NOMO-1 (cell line): ENCODE data around the gene SLC37A4.
"Not testable (repeated sequence)": the region's sequence is repeated elsewhere in the genome, so short reads cannot be mapped to it uniquely, and the experiment has no call there.

Experiments
- DNase-seq, 2 experiments: peaks; one replicate each; lab custom pipeline; 2025; ENCODE audit not compliant: unreplicated experiment in 2 of 2; lab: John Stamatoyannopoulos, UW

SLC37A4 gene

DNA sequence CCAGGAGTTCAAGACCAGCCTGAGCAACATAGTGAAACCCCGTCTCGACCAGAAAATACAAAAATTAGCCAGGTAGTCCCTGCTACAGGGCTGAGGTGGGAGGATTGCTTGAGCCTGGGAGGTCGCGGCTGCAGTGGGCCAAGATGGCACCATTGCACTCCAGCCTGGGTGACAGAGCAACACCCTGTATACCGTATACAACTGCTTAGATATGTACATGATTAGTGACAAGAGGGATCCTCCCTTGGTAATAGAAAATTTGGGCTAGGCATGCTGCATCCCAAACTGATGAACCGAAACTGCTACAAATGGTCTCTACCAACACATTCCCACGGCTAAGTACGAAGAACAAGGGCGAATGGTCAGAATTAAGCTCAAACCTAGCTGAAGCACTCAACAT lies 12.2 kb upstream of the SLC37A4 start:
- no peak for DNase-seq

DNA sequence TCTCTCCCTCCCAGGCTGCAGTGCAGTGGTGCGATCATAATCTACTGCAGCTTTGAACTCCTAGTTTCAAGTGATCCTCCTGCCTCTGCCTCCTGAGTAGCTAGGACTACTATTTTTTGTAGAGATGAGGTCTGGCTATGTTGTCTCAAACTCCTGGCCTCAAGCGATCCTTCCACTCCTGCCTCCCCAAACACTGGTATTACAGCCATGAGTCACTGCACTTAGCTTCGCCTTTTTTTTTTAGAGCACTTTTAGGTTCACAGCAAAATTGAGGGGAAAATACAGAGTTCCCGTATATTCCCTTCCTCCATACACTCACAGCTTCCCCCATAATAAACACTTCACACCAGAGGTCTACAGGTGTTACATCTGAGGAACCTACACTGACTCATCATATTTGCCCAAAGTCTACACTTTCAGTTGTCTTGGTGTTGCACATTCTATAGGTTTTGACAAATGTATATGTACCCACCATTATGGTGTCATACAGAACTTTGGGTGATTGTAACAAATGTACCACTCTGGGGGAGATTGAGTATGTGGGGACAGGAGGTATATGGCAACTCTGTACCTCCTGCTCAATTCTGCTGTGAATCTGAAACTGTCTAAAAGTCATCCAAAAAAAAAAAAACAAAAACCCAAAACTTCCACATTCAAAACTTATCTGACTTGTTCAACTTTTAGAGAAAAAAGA lies 11.3 kb upstream of the SLC37A4 start:
- no peak for DNase-seq

DNA sequence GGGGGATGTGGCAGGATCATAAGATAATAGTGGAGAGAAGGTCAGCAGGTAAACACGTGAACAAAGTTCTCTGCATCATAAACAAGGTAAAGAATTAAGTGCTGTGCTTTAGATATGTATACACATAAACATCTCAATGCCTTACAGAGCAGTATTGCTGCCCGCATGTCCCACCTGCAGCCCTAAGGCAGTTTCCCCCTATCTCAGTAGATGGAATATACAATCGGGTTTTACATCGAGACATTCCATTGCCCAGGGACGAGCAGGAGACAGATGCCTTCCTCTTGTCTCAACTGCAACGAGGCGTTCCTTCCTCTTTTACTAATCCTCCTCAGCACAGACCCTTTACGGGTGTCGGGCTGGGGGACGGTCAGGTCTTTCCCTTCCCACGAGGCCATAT lies 8.8 kb upstream of the SLC37A4 start:
- not testable (repeated sequence) for DNase-seq

DNA sequence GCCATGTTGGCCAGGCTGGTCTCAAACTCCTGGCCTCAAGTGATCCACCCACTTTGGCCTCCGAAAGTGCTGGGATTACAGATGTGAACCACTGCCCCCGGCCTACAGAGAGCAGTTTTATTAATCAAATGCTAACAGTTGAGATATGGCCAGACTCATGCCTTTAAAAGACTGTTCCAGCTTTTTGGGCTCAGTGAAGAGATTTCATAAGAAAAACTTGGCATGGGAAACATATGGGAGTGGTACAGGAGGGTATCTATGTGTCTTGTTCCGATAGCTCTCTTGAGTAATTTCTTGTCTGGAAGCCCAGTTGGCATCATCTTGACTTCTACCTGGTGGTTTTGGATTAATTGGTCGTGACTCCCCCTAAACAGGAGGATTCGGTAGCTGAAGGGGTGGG lies 8.2 kb upstream of the SLC37A4 start:
- no peak for DNase-seq

DNA sequence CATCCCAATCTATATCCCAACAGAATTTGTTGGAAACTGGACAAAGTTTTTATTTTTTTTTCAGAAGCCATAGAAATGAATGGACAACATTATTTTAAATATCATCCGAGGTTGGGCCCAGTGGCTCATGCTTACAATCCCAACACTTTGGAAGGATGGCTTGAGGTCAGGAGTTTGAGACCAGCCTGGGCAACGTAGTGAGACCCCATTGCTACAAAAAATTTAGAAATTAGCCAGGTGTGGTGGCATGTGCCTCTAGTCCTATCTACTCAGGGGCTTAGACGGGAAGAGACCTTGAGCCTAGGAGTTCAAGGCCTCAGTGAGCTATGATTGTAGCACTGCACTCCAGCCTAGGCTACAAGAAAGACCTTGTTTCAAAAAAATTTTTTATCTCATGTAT lies 4.1 kb upstream of the SLC37A4 start:
- no peak for DNase-seq

DNA sequence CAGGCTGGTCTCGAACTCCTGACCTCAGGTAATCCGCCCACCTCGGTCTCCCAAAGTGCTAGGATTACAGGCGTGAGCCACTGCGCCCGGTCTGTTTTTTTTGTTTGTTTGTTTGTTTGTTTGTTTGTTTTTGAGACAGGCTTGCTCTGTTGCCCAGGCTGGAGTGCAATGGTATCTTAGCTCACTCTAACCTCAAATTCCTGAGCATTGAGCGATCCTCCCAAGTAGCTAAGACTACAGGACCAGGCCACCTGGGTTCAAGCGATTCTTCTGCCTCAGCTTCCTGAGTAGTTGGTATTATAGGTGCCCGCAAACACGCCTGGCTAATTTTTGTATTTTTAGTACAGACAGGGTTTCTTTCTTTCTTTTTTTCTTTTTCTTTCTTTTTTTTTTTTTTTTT lies 2.7 kb upstream of the SLC37A4 start:
- DNase-seq = not testable (repeated sequence)

DNA sequence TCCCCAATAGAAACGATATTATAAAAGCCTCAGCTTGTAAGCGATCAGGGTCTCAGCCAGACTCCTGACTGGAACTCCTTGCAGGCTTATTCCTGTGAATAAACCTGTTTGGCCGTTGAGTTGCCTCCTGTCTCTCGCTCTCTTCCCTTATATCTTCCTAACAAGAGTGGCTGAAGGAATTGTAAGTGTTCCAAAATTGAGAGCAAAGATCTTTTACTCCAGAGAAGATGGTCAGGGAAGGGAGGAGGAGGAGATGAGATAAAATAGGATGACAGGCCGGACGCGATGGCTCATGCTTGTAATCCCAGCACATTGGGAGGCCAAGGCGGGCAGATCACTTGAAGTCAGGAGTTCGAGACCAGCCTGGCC lies 1.2 kb upstream of the SLC37A4 start:
- no peak for DNase-seq

DNA sequence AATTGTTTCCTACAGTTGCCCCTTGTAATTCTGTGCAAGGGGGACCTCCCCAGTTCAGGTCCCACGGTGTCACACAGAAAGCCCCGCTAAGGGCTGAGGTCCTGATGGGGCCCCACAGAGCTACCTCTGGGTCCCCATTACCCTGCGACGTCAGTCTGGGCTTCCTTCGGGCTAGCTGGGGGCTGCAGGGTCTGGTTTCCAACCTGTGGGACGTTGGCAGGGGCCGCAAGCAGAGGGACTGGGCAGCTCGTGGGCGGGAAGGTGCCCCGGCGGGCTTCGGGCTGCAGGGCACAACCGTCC lies 698 bp downstream of the SLC37A4 start:
- no peak for DNase-seq

DNA sequence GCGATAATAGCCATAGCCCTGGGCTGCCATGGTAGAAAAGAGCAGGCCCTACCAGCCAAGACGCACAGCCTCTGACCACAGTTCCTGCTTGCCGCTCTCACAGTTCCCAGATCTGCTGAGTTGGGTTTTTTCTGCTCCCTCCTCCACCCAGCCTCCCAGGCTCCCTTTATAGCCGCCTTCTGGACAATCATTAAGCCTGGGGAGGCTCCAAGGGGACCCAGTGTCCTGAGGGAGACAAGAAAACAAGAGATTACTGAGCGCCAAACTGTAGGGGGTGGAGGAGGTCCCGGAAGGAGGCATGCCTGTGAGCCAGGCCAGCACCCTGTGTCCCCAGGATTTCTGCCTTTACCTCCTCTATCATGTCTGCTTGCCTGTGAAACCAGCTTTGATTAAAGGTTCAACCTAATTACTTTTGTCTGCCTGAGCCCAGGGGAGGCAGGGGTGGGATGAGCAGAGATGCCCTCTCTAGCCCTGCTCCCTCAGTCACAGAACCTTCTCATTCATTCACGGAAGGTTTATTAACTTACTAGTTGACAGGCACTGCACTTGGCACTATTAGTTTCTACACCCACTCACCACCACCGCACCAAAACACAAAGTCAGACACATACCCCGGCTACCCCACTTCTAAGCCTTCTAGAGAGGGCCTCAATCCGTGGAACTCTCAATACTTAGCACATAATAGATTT lies 1.2 kb downstream of the SLC37A4 start:
- DNase-seq = no peak

DNA sequence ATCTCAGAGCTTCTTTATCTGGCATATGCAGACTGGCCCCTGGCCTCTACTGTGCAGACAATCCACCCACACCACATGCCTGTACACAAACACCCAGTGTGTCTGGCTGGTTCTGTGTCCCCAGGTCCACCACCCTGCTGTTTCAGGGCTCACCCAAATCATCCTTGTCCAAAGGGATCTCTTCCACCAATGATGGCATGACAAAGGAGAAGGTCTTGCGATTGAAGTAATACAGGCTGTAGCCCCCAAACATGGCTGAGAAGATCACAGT lies 1.7 kb downstream of the SLC37A4 start:
- no peak for DNase-seq

DNA sequence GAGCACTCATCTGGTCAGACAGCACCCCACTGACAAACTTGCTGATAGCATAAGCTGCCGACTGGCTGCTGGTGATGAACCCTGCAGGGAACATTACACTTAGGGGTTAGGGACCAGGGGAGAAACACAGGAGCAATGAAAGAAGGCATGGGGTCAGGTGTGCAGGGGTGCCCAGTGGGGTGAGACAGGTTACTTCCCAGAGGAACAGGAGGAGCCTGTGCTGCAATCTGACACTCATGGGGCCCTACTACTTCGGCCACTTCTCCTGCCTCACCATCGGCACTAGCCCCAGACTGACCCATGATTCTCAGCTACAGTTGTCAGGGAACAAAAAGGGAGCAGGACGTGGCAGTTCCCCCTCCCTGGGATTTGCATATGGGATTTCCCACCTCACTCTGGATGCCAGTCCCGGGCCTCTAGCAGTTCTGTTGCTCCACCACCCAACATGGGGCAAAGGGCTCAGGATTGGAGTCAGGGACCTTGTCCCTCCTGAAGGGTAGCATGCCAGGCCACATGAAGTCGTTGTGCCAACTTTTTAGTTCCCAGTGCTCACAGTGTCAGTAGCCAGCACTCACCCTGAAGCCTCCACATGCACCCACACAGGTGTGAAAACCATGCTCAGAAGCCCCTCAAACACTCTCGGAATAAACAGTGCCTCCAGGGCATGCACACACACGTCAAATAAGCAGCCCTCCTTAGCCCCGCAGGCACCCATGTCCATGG lies 2.2 kb downstream of the SLC37A4 start:
- no peak for DNase-seq

DNA sequence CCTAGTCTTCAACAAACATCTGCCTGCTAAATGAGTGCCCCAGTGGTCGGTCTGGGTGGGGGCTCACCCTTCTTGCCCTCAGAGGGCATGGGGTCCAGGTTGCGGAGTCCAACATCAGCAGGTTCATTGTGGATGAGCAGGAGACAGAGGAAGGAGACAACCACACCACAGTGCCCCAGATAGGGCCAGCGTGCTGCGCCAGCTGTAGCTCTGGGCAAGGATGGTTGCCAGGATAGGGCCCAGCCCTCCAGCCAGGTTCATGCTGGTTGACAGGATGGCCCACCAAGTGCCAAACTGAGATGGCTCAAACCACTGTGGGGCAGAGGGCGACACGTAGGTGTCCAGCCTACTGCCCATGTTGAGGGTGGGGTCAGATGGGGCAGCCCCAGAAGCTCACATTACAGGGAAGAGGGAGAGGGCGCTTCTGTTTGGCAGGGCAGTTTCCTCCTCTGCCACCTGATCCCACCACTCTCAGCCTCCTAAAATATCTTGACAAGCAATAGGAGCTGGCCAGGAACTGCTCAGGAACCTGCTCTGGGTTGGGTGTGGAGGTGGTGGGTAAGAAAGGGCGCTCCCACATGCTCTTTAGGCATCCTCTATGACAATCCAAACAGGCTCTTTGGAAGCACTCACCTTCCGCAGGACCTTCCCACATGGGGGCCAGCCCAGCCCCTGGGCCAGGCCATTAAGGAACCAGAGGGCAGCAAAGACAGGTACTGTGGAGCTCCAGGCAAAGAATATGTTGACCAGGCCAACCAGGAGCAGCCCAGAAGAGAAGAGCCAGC lies 2.9 kb downstream of the SLC37A4 start:
- no peak for DNase-seq

DNA sequence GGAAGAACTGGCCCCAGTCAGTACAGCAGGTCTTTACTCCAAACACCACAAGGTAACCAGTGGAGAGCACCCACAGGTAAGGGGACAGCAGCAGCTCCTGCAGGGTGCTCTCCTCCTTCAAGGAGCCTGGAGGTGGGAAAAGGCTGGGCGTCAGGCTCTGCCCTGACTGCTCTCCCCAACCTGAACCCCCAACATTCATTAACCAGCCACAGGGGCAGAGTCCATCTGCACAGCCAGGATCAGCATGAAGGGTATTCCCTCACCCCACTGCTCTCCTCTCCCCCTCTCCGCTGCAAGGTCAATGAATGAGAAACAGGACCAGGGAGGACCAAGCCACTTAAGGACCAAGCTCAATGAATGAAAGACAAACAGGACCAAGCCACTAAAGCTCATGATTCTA lies 3.7 kb downstream of the SLC37A4 start:
- DNase-seq = no peak

DNA sequence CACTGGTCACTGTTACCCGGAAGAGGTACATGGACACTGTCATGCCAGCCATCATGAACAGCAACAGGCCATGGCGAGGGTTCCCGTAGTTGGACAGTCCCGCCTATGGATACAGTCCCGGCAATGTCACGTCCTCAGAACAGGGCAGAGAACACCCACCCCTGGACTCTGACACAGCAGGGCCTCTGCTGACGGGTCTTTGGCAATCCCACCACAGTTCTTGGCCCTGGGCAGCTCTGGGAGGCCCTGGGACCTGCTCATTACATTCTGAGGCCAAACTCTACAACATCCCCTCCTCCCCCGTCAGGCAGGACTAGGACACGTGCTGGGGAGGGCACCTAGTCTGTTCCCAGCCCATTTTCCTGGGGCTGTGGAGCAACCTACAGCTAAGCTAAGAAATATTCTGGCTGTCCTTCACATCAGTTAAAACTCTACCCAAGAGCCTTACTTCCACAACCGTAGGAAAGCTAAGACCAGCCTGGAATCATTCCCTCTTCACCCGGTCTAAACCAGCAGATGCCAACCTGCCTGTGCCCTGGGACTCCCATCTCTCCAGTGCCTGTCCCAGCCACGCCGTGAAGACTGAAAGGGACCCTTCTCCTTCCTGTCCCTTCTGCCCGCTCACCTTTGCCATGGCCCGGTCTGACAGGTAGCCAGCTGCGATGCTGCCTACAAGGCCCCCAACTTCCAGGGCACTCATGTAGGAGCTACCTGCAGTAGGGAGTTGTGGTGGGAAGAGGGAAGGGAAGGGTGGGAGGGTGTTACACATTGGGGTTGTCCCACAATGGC lies 4.5 kb downstream of the SLC37A4 start:
- no peak for DNase-seq

DNA sequence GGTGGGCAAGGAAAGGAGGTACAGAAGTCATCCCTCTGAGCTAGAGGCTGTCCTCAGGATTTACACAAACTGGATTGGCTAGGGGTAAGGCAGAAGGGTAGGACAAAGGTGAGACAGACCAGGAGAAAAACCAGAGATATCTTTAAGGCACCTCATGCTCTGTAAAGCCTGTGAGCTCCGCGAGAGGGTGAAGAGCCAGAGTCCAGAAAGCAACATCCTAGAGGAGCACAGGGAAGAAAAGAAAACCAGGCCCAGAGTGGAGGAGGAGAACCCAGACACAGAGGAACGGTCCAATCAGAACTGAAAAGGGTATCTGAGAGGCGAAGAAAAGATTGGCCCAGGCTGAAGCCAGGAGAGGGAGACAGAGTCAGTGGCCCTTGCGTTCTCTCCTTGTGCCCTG lies 5.1 kb downstream of the SLC37A4 start:
- DNase-seq = no peak

DNA sequence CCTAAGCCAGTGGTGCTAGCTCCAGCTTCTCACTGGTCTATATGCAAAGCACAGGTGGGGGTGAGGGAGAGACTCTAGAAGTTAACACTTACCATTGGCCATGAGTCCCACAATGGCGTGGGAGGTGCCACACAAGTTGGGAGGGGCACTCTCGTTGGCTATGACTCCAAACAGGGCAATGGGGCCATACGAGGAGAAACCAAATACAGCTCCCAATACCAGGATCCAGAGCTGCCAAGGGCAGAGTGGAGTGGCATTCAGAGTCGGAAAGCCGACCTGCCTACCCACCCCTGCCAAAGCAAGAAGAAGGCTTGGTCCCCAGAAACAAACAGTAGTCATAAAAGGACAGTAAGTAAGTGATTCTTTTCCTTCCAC lies 5.6 kb downstream of the SLC37A4 start:
- no peak for DNase-seq

DNA sequence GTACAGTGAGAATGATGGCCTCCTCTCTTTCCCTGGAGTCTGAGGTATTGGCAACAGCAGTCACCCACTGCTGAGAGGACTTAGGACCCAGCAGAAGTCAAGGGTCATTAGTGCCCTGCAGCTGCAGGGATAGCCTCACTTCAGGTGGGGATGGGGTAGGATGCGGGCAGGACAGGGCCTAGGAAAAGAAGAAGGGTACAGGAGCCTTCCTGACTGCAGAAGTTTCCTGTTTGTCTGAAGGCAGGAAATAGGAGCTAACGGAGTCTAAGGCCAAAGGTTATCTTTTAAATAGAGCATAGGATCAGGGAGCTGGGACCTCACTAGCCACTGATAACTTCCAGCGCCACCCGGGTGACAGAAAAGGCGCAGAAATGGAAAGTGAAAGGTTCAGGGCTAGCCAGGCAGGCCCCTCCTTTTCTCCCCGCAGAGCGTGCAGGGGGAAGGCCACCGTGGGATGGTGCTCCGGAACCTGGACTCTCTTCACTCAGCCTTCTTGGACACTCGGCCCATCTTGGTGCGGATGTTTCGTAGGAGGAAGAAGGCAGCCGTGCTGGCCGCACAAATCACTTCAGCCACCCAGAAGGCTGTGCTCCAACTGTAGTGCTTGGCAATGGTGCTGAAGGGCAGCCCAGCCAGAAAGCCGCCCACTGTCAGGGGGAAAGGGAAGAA lies 6.1 kb downstream of the SLC37A4 start:
- DNase-seq = no peak

DNA sequence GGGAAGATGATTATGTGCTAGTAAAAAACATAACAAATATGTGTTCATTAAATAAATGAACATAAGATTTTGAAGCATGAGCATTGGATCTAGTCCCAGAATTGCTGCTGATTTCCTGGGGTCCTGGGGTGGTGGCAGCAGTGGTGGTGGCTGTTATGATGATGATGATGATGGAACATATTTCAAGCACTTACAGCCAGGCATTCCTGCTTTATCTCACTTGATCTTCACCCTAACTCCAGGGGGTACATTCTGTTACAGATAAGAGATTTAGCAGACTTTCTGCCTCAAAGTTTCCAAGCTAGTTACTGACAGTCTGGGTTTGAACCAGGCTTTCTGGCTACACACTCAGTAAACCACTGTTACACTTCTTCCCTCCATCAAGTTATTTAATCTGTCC lies 6.9 kb downstream of the SLC37A4 start:
- no peak for DNase-seq

DNA sequence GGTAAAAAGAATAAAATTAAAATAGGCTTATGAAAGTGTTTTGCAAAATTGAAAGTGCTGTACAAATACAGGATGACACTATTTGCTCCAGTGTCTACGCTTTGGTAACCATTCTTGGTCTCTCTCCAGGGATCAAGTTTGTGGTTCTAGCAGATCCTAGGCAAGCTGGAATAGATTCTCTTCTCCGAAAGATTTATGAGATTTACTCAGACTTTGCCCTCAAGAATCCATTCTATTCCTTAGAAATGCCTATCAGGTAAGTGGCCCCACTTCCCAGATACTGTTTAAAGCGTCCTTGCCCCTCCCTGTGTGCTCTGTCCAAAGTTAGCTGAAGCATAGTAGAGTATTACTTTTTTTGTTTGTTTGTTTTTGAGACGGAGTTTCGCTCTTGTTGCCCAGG lies 9.0 kb downstream of the SLC37A4 start:
- DNase-seq = no peak

DNA sequence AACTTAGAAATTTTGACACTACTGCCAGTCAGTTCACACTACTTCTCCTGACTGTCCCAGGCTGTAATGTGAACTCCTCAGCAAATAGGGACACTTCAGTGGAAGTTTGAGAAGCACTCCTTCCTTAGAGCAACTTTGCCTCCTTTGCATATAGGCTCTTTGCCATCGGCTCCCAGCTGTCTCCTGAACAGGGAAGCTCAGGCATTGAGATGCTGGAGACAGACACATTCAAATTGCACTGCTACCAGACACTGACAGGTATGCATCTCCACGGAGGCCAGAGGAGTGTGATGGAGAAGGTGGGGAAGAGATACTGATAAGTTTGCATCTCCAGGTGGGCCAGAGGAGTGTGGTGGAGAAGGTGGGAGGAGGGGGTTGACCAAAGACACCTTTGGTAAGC lies 10.7 kb downstream of the SLC37A4 start:
- no peak for DNase-seq
